ENCODE results near the gene OARD1.

Gene OARD1

GRCh38 chr6:41047745-41048732 lies 24.1 kb downstream of the OARD1 start:
- no peak for DNase-seq

GRCh38 chr6:41047306-41047705 lies 24.9 kb downstream of the OARD1 start:
- DNase-seq: no peak

- no peak for DNase-seq
These were observed 26.1 kb downstream of the OARD1 start for GRCh38 chr6:41046084-41046483.

- DNase-seq: no peak
These were observed 26.5 kb downstream of the OARD1 start for GRCh38 chr6:41045664-41046063.

- DNase-seq: no peak
These were observed 29.0 kb downstream of the OARD1 start for GRCh38 chr6:41043151-41043550.

GRCh38 chr6:41042226-41043055 lies 29.7 kb downstream of the OARD1 start, which contains the start of gene TSPO2:
Gene TSPO2 (plus strand): TSS chr6:41042467. CDS start chr6:41042986, 519 bp downstream.
- no peak for DNase-seq

- no peak for DNase-seq
These were observed 31.1 kb downstream of the OARD1 start for GRCh38 chr6:41040940-41041536.

- no peak for DNase-seq
These were observed 31.8 kb downstream of the OARD1 start for GRCh38 chr6:41040101-41040939.

GRCh38 chr6:41039060-41039998 lies 32.8 kb downstream of the OARD1 start, which contains the start of gene UNC5CL:
Gene UNC5CL (minus strand): TSS chr6:41039221. CDS start chr6:41035074, 4,147 bp downstream.
- DNase-seq: no peak

GRCh38 chr6:41038205-41038604 lies 34.0 kb downstream of the OARD1 start:
- no peak for DNase-seq

- no peak for DNase-seq
These were observed 34.9 kb downstream of the OARD1 start for GRCh38 chr6:41037107-41037900.

- no peak for DNase-seq
These were observed 35.6 kb downstream of the OARD1 start for GRCh38 chr6:41036601-41037000.

- no peak for DNase-seq
These were observed 36.0 kb downstream of the OARD1 start for GRCh38 chr6:41036186-41036585.

- DNase-seq: no peak
These were observed 38.4 kb downstream of the OARD1 start for GRCh38 chr6:41033776-41034175.

- no peak for DNase-seq
These were observed 39.3 kb downstream of the OARD1 start for GRCh38 chr6:41032830-41033229.

GRCh38 chr6:41028561-41029412 lies 43.4 kb downstream of the OARD1 start:
- DNase-seq: no peak

GRCh38 chr6:41027799-41028560 lies 44.2 kb downstream of the OARD1 start:
- DNase-seq: peak; percentile 66

- no peak for DNase-seq
These were observed 44.9 kb downstream of the OARD1 start for GRCh38 chr6:41027241-41027640.
